Measurements from ENCODE around the gene RGS6. TPM values are rescaled to one million over a fixed set of nuclear protein-coding genes. Genes with fewer than 3 reads are reported as not detected.

Gene RGS6
- total RNA-seq, 1 donor from 2014 or later, result not detected

DNA sequence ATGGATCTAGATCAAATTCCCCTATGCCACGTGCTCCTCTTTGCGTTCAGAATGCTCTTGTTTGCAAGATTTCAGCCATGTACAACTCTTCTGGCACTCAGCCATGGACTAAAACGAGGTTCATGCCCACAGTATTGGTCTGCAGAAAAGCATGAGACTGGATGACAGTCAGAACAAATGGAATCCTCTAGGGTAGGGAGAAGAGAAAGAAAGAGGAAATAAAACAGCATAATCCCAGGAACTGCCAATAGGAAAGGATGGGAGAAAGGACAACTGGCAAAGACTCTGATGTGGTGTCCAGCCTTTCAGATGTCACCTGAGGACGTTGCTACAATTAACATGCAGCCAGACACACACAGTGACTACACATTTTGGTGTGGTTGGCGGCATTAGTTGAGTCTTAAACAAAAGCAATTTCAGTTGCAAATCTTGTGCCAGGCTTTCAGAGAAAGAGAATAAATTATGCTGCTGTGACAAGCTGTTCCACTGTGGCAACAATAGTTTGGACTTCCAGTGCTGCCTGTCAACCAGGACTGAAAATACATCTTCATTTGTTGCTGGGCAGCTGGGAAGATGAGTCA, 338.0 kb downstream of the RGS6 start:
- no peak for TF ChIP-seq CTCF (IDR thresholded peaks at IDR 0.05; ENCODE audit: insufficient read depth, low read length, poor library complexity, severe bottlenecking)
- Histone ChIP-seq H3K36me3 (ENCODE audit: control insufficient read depth, insufficient read depth, low read length) (no peaks in the 10 kb centered on the region), H3K27me3 (ENCODE audit: control insufficient read depth, insufficient read depth, low read length) (peaks cover 2% of the 10 kb centered on the region), H3K4me3 (ENCODE audit: low read depth, low read length) (no peak overlapping the region)
- no peak for DNase-seq (ENCODE audit: low read depth)

- Histone ChIP-seq H3K4me3 (ENCODE audit: low read depth, low read length) (no peak overlapping the region), H3K36me3 (ENCODE audit: control insufficient read depth, insufficient read depth, low read length) (no peaks in the 10 kb centered on the region), H3K27me3 (ENCODE audit: control insufficient read depth, insufficient read depth, low read length) (peaks cover 2% of the 10 kb centered on the region)
- DNase-seq (ENCODE audit: low read depth), result no peak
- TF ChIP-seq CTCF (IDR thresholded peaks at IDR 0.05; ENCODE audit: insufficient read depth, low read length, poor library complexity, severe bottlenecking), result no peak
Measured at GRCh38 chr14:72270749-72271148, 338.5 kb downstream of the RGS6 start.

- H3K36me3 ChIP-seq (ENCODE audit: control insufficient read depth, insufficient read depth, low read length), result no peaks in the 10 kb centered on the region
- H3K27me3 ChIP-seq (ENCODE audit: control insufficient read depth, insufficient read depth, low read length), result no peaks in the 10 kb centered on the region
- DNase-seq (ENCODE audit: low read depth), result no peak
- no peak overlapping the region for H3K4me3 ChIP-seq (ENCODE audit: low read depth, low read length)
- no peak for TF ChIP-seq CTCF (IDR thresholded peaks at IDR 0.05; ENCODE audit: insufficient read depth, low read length, poor library complexity, severe bottlenecking)
Measured at GRCh38 chr14:72275242-72275641, 343.0 kb downstream of the RGS6 start.

GRCh38 chr14:72278316-72278715, 346.1 kb downstream of the RGS6 start:
- H3K36me3 ChIP-seq (ENCODE audit: control insufficient read depth, insufficient read depth, low read length), result no peaks in the 10 kb centered on the region

DNA sequence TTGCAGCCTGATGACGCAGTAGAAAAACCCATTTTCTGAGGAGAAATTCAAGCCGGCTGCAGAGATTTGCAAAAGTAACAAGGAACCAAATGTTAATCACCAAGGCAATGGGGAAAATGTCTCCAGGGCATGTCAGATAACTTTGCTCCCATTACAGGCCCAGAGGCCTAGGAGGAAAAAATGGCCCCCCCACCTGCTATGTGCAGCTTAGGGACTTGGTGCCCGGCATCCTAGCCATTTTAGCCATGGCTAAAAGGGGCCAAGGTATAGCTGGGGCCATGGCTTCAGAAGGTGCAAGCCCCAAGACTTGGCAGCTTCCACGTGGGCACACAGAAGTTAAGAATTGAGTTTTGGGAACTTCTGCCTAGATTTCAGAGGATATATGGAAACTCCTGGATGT, 351.9 kb downstream of the RGS6 start:
- H3K36me3 ChIP-seq (ENCODE audit: control insufficient read depth, insufficient read depth, low read length), result no peaks in the 10 kb centered on the region
- no peak for DNase-seq (ENCODE audit: low read depth)
- no peaks in the 10 kb centered on the region for H3K27me3 ChIP-seq (ENCODE audit: control insufficient read depth, insufficient read depth, low read length)
- H3K4me3 ChIP-seq (ENCODE audit: low read depth, low read length), result no peak overlapping the region
- no peak for TF ChIP-seq CTCF (IDR thresholded peaks at IDR 0.05; ENCODE audit: insufficient read depth, low read length, poor library complexity, severe bottlenecking)

More at GRCh38 chr14:72278316-72278715, 346.1 kb downstream of the RGS6 start:
- no peak for TF ChIP-seq CTCF (IDR thresholded peaks at IDR 0.05; ENCODE audit: insufficient read depth, low read length, poor library complexity, severe bottlenecking)
- no peak for DNase-seq (ENCODE audit: low read depth)
- Histone ChIP-seq H3K4me3 (ENCODE audit: low read depth, low read length) (no peak overlapping the region), H3K27me3 (ENCODE audit: control insufficient read depth, insufficient read depth, low read length) (no peaks in the 10 kb centered on the region)

GRCh38 chr14:72290241-72290640, 358.0 kb downstream of the RGS6 start:
- Histone ChIP-seq H3K36me3 (ENCODE audit: control insufficient read depth, insufficient read depth, low read length) (no peaks in the 10 kb centered on the region), H3K27me3 (ENCODE audit: control insufficient read depth, insufficient read depth, low read length) (no peaks in the 10 kb centered on the region), H3K4me3 (ENCODE audit: low read depth, low read length) (no peak overlapping the region)
- TF ChIP-seq CTCF (IDR thresholded peaks at IDR 0.05; ENCODE audit: insufficient read depth, low read length, poor library complexity, severe bottlenecking), result no peak
- no peak for DNase-seq (ENCODE audit: low read depth)
